Measurements from ENCODE around the gene KCNJ6. TPM values are rescaled to one million over a fixed set of nuclear protein-coding genes. Genes with fewer than 3 reads are reported as not detected.

The KCNJ6 gene
- 0.30 TPM in 1 of 2 replicates, not detected in the other for total RNA-seq

GRCh38 chr21:37916310-37917051 is at the start of gene KCNJ6:
TSS of gene KCNJ6 (minus strand) at chr21:37916457. CDS start at chr21:37840682, 75,775 bp downstream.

All from smooth muscle cell of the umbilical artery (primary cell).